Endothelial cell of umbilical vein (primary cell): ENCODE data around the gene SPIRE1. TPM values are rescaled to one million over a fixed set of nuclear protein-coding genes. Genes with fewer than 3 reads are reported as not detected.

ENCODE experiments used
- BruUV-seq: library from RNA; stranded (reverse); fragments of 400-500 nt; replicated peaks from 2 replicates; lab custom pipeline; 2021; lab: Mats Ljungman, UMichigan
- CTCF ChIA-PET: fragments of 300-600, 350-600 bp; sonication (Branson Sonifier 250); formaldehyde crosslinking; loops from one replicate; lab custom pipeline; 2021; ENCODE audit warnings: antibody characterized with exemption, inconsistent platforms; lab: Charles Lee
- POLR2A ChIA-PET: fragments of 300-600, 350-600 bp; sonication (Branson Sonifier 250); formaldehyde crosslinking; loops from one replicate; lab custom pipeline; 2021; ENCODE audit warnings: antibody characterized with exemption, inconsistent platforms; lab: Charles Lee
- DNase-seq: peaks from one replicate; pipeline ENCODE4 v3.0.0-alpha.2; 2011; ENCODE audit warnings: low read depth, low spot score
- FAIRE-seq: peaks from 2 replicates; lab custom pipeline; 2011; peaks lifted over from hg19 to GRCh38; lab: Jason Lieb, UNC
- H2AFZ ChIP-seq: 2 replicates; pipeline ENCODE4 v1.6.0; 2012; ENCODE audit warnings: low read depth, low read length, control low read depth, inconsistent platforms
- H3K27ac ChIP-seq: 2 replicates; pipeline ENCODE4 v1.5.1; 2011; ENCODE audit warnings: low read depth, mild to moderate bottlenecking, control low read depth, low read length, moderate library complexity; ENCODE audit not compliant: insufficient read depth
- H3K27me3 ChIP-seq, 2 experiments: 2 replicates each; pipeline versions ENCODE4 v1.6.0 to v1.6.1; 2011; ENCODE audit warnings: low read length in 2 of 2, mixed read lengths in 1 of 2; ENCODE audit not compliant: control insufficient read depth in 2 of 2, insufficient read depth in 2 of 2
- H3K36me3 ChIP-seq, 2 experiments: 2 replicates in 1 of 2; 3 replicates in 1 of 2; pipeline ENCODE4 v1.5.1; 2011; ENCODE audit warnings: low read length in 2 of 2, mild to moderate bottlenecking in 1 of 2, moderate library complexity in 1 of 2; ENCODE audit not compliant: control insufficient read depth in 2 of 2, insufficient read depth in 2 of 2; ENCODE audit errors: extremely low read depth in 1 of 2
- H3K4me1 ChIP-seq: 3 replicates; pipeline ENCODE4 v1.5.1; 2011; ENCODE audit warnings: mild to moderate bottlenecking, low read length; ENCODE audit not compliant: control insufficient read depth, insufficient read depth; ENCODE audit errors: extremely low read depth
- H3K4me2 ChIP-seq: 2 replicates; pipeline ENCODE4 v1.6.1; 2011; ENCODE audit warnings: low read length, control low read depth, mixed read lengths; ENCODE audit not compliant: insufficient read depth
- H3K4me3 ChIP-seq, 3 experiments: fragments of 200-600 bp in 1 of 3; sonication (generic), shearing (Covaris generic) in 1 of 3; replicated peaks in 1 of 3; 2 replicates each; pipeline ENCODE4 v1.5.1; 2011 to 2016; ENCODE audit warnings: control low read depth in 3 of 3, low read length in 3 of 3, mild to moderate bottlenecking in 2 of 3, inconsistent platforms in 1 of 3, low read depth in 1 of 3, moderate library complexity in 1 of 3; ENCODE audit not compliant: insufficient read depth in 1 of 3
- H3K79me2 ChIP-seq: 2 replicates; pipeline ENCODE4 v1.6.0; 2012; ENCODE audit warnings: low read length, inconsistent platforms; ENCODE audit not compliant: control insufficient read depth, insufficient read depth
- H3K9ac ChIP-seq: replicated peaks from 2 replicates; pipeline ENCODE3; 2011; ENCODE audit warnings: low read length, control low read depth; ENCODE audit not compliant: insufficient read depth; ENCODE audit errors: extremely low read depth
- H3K9me1 ChIP-seq: replicated peaks from 3 replicates; pipeline ENCODE4 v1.6.0; 2011; ENCODE audit warnings: mild to moderate bottlenecking, low read length; ENCODE audit not compliant: control insufficient read depth, insufficient read depth; ENCODE audit errors: extremely low read depth
- H3K9me3 ChIP-seq: replicated peaks from 2 replicates; pipeline ENCODE4 v1.5.1; 2012; ENCODE audit warnings: low read length, inconsistent platforms; ENCODE audit not compliant: control insufficient read depth, insufficient read depth
- H4K20me1 ChIP-seq: replicated peaks from 2 replicates; pipeline ENCODE3; 2011; ENCODE audit warnings: mild to moderate bottlenecking, low read length; ENCODE audit not compliant: control insufficient read depth, insufficient read depth; ENCODE audit errors: extremely low read depth
- CTCF ChIP-seq, 2 donors: IDR thresholded peaks; 1 replicate in 1 of 2; 2 replicates in 1 of 2; pipeline ENCODE4 v1.5.1; 2011; ENCODE audit warnings: low read length in 2 of 2, mild to moderate bottlenecking in 2 of 2, moderate library complexity in 2 of 2, control low read depth in 1 of 2, inconsistent platforms in 1 of 2, low read depth in 1 of 2; ENCODE audit not compliant: insufficient read depth in 1 of 2; ENCODE audit errors: extremely low read depth in 1 of 2
- EZH2 ChIP-seq: IDR thresholded peaks from 2 replicates; pipeline ENCODE4 v1.6.1; 2012; ENCODE audit warnings: borderline replicate concordance, low read depth, mild to moderate bottlenecking, moderate library complexity, low read length, inconsistent platforms; ENCODE audit not compliant: severe bottlenecking
- FOS ChIP-seq: IDR thresholded peaks from 2 replicates; pipeline ENCODE4 v1.6.1; 2011; ENCODE audit warnings: mild to moderate bottlenecking, low read length, moderate library complexity, borderline replicate concordance; ENCODE audit not compliant: insufficient read depth
- GATA2 ChIP-seq: IDR thresholded peaks from 2 replicates; pipeline ENCODE4 v1.7.0; 2011; ENCODE audit warnings: low read depth, mild to moderate bottlenecking, moderate library complexity, mixed read lengths, low read length; ENCODE audit not compliant: insufficient read length, insufficient read depth
- JUN ChIP-seq: IDR thresholded peaks from 2 replicates; pipeline ENCODE4 v1.6.1; 2011; ENCODE audit warnings: borderline replicate concordance, low read depth; ENCODE audit not compliant: insufficient read length, insufficient read depth
- MAX ChIP-seq: IDR thresholded peaks from 2 replicates; pipeline ENCODE4 v1.6.1; 2011; ENCODE audit not compliant: insufficient read depth, insufficient read length
- MYC ChIP-seq: IDR thresholded peaks from one replicate; pipeline ENCODE4 v1.6.1; 2011; ENCODE audit warnings: mild to moderate bottlenecking, low read depth, low read length
- POLR2A ChIP-seq: IDR thresholded peaks from 2 replicates; pipeline ENCODE4 v1.6.1; 2012; ENCODE audit warnings: low read depth, mild to moderate bottlenecking, control low read depth, low read length
- POLR2AphosphoS5 ChIP-seq: IDR thresholded peaks from 2 replicates; pipeline ENCODE4 v1.6.1; 2012; ENCODE audit warnings: low read depth, mild to moderate bottlenecking, control low read depth, low read length, moderate library complexity; ENCODE audit not compliant: insufficient read depth
- dilution Hi-C: fragments of 300-500 bp; cut with MboI; formaldehyde crosslinking; loops from one replicate; pipeline ENCODE4 v1.15.0; 2019; ENCODE audit warnings: low sequenced_read_pairs; ENCODE audit not compliant: extremely low pct_ligation_motif_present
- intact Hi-C: fragments of 100-400 bp; cut with micrococcal nuclease; formaldehyde crosslinking; loops from one replicate; pipeline ENCODE4 v1.10.0; 2022
- polyA plus RNA-seq, 4 experiments: library from polyadenylated mRNA; depleted of rRNA in 3 of 4; stranded (reverse) in 3 of 4; unstranded in 1 of 4; fragments of >200 nt; gene quantifications; 2 replicates each; pipeline versions ENCODE4 v1.2.1 to v1.2.3, GENCODE V29; 2011 to 2012; ENCODE audit warnings: missing spikeins in 1 of 4
- total RNA-seq: library from RNA; stranded (reverse); gene quantifications from 2 replicates; pipeline ENCODE4 v1.2.3, GENCODE V29; 2021

Gene SPIRE1
- total and polyA plus RNA-seq, 2 donors (not counting 3 experiments of a cell fraction or from before 2014, with no cell fraction given): 13.1 to 44.0 TPM

GRCh38 chr18:12420821-12421421 lies 237.0 kb downstream of the SPIRE1 start:
- POLR2A ChIA-PET: interaction anchor here (0.5 kb wide), 1 partner anchor 463 kb away, joined by 3 read pairs; no protein-coding TSS in a partner anchor
- FAIRE-seq (no peak), DNase-seq (no peak)
- intact Hi-C loops (no loop called here), dilution Hi-C loops (no loop called here)
- Histone ChIP-seq H3K27ac (no peak overlapping the region), H3K4me1 (peaks cover 7% of the 10 kb centered on the region), H3K4me3 (no peak overlapping the region), H3K4me2 (no peak overlapping the region), H3K9me3 (no peaks in the 10 kb centered on the region), H2AFZ (no peak overlapping the region), H3K9ac (no peak overlapping the region), H3K36me3 (no peaks in the 10 kb centered on the region), H3K27me3 (no peaks in the 10 kb centered on the region), H3K79me2 (peaks cover 2% of the 10 kb centered on the region), H4K20me1 (no peaks in the 10 kb centered on the region), H3K9me1 (no peaks in the 10 kb centered on the region)
- no TSS peak for BruUV-seq
- CTCF ChIA-PET: interaction anchor here (0.9 to 1.0 kb wide), 2 partner anchors 9 to 28 kb away, joined by 3 read pairs; no protein-coding TSS in a partner anchor
- TF ChIP-seq POLR2AphosphoS5 (no peak), MYC (no peak), GATA2 (no peak), EZH2 (no peak)

- no peak for DNase-seq
- Histone ChIP-seq H3K27me3 (no peaks in the 10 kb centered on the region), H3K4me1 (peaks cover 13% of the 10 kb centered on the region), H3K9me3 (no peaks in the 10 kb centered on the region), H3K4me3 (no peak overlapping the region), H3K4me2 (no peak overlapping the region), H3K79me2 (peaks cover 3% of the 10 kb centered on the region), H4K20me1 (no peaks in the 10 kb centered on the region), H3K9ac (no peak overlapping the region), H2AFZ (no peak overlapping the region), H3K27ac (no peak overlapping the region), H3K9me1 (no peaks in the 10 kb centered on the region), H3K36me3 (no peaks in the 10 kb centered on the region)
- ChIA-PET CTCF (no interaction called here), POLR2A (no interaction called here)
- intact Hi-C loops: loop anchor here (5.0 kb wide), 1 partner anchor 190 kb away; no protein-coding TSS in a partner anchor
- no peak for FAIRE-seq
- TF ChIP-seq MYC (no peak), JUN (no peak), EZH2 (no peak), GATA2 (no peak), FOS (no peak), CTCF (IDR thresholded peaks at IDR 0.05; ENCODE audit: extremely low read depth in 1 of 2, insufficient read depth in 1 of 2, low read depth in 1 of 2, low read length in 2 of 2) (no peak), POLR2A (no peak), POLR2AphosphoS5 (no peak), MAX (no peak)
- BruUV-seq: no TSS peak
- dilution Hi-C loops: no loop called here
Observed at GRCh38 chr18:12417687-12418086, 240.2 kb downstream of the SPIRE1 start.
